Body of pancreas (tissue), 4 donors: Measurements from ENCODE around the gene USP13.

ENCODE experiments used
- POLR2A ChIP-seq, 3 donors: fragments of 450-650 bp; IDR thresholded peaks; one replicate each; pipeline ENCODE4 v1.6.1; 2016; ENCODE audit warnings: antibody characterized with exemption in 3 of 3, mild to moderate bottlenecking in 2 of 3
- TF ChIP-seq, protein P1 (sequence below), 7 experiments: fragments of 450-650 bp in 4 of 7; fragments of 200-600 bp in 3 of 7; sonication (generic) in 3 of 7; IDR thresholded peaks; one replicate each; pipeline ENCODE4 v1.5.1; 2016 to 2019; ENCODE audit warnings: antibody characterized with exemption in 7 of 7

DNA sequence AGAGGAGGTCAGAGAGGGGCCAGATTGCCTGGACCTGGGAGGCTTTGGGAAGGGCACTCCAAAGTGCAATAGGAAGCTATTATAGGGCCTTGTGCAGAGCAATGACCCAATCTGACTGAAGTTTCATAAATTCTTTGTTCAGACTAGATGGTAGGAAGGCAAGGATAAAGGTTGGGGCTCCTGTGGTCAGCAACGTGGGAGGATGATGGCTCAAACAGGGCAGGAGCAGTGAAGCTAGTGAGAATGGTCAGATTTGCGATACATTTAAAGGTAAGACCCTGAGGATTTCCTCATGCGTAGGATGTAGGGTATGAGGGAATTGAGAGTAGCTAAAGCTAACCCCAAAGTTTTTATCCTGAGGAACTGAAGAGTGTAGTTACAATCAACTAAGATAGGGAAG lies 139.0 kb downstream of the USP13 start:
- TF ChIP-seq, protein P1, sequence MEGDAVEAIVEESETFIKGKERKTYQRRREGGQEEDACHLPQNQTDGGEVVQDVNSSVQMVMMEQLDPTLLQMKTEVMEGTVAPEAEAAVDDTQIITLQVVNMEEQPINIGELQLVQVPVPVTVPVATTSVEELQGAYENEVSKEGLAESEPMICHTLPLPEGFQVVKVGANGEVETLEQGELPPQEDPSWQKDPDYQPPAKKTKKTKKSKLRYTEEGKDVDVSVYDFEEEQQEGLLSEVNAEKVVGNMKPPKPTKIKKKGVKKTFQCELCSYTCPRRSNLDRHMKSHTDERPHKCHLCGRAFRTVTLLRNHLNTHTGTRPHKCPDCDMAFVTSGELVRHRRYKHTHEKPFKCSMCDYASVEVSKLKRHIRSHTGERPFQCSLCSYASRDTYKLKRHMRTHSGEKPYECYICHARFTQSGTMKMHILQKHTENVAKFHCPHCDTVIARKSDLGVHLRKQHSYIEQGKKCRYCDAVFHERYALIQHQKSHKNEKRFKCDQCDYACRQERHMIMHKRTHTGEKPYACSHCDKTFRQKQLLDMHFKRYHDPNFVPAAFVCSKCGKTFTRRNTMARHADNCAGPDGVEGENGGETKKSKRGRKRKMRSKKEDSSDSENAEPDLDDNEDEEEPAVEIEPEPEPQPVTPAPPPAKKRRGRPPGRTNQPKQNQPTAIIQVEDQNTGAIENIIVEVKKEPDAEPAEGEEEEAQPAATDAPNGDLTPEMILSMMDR (IDR thresholded peaks at IDR 0.05): no peak
- TF ChIP-seq POLR2A (IDR thresholded peaks at IDR 0.05): no peak
